Hematopoietic multipotent progenitor cell treated with erythropoietin and hydrocortisone succinate and interleukin-3 and kit ligand, for 4 days (in vitro differentiated cells): ENCODE measurements around the gene DARS2.
"Not testable (repeated sequence)": the region's sequence is repeated elsewhere in the genome, so short reads cannot be mapped to it uniquely, and the experiment has no call there.

Experiments used
- DNase-seq: peaks from one replicate; pipeline ENCODE4 v3.0.0-alpha.2; 2015

DARS2 gene, protein sequence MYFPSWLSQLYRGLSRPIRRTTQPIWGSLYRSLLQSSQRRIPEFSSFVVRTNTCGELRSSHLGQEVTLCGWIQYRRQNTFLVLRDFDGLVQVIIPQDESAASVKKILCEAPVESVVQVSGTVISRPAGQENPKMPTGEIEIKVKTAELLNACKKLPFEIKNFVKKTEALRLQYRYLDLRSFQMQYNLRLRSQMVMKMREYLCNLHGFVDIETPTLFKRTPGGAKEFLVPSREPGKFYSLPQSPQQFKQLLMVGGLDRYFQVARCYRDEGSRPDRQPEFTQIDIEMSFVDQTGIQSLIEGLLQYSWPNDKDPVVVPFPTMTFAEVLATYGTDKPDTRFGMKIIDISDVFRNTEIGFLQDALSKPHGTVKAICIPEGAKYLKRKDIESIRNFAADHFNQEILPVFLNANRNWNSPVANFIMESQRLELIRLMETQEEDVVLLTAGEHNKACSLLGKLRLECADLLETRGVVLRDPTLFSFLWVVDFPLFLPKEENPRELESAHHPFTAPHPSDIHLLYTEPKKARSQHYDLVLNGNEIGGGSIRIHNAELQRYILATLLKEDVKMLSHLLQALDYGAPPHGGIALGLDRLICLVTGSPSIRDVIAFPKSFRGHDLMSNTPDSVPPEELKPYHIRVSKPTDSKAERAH

DNA sequence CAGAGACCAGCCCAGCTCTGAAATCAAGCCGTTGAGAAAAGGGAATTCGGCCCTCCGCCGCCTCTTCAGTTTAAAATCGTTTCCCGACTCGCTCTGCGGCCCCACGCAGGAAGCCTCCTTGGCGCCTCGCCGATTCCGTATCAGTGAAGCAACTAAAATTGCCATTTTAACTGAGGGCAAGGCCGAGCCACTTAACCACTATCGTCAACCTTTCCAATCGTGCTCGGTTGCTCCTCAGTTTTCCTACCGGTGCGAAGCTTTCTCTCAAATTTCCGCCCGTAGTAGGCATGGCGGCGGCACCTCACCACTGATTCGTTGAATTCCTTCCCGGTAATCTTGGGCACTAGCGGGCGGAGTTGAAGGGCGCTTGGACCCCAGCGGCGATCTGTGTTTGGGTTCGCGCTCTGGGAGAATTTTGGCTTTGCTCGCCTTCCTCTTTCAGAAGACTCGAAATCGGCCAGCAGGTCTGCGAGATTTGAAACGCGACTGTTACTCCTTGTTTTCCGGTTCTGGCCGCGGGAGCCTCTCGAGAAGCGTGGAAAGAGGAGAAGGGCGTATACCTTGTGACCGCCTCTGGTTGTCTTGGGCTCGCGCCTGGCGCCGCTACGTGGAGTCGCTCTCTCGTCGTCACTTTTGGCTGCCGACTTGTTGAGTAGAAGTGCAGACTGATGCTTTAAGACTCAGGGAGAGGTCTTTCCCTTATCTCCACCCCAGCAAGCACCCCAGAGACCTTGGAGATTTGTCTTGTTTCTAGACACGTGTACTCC lies at the start of gene DARS2, which contains the start of gene CENPL:
TSS of gene DARS2 (plus strand) at position 359 of the 767 bp plus-strand sequence. CDS start 557 bp downstream, outside the sequence.
TSS of gene CENPL (minus strand) at position 569 of the 767 bp plus-strand sequence. CDS start 13,584 bp downstream, outside the sequence.
- peak; percentile 99 for DNase-seq

DNA sequence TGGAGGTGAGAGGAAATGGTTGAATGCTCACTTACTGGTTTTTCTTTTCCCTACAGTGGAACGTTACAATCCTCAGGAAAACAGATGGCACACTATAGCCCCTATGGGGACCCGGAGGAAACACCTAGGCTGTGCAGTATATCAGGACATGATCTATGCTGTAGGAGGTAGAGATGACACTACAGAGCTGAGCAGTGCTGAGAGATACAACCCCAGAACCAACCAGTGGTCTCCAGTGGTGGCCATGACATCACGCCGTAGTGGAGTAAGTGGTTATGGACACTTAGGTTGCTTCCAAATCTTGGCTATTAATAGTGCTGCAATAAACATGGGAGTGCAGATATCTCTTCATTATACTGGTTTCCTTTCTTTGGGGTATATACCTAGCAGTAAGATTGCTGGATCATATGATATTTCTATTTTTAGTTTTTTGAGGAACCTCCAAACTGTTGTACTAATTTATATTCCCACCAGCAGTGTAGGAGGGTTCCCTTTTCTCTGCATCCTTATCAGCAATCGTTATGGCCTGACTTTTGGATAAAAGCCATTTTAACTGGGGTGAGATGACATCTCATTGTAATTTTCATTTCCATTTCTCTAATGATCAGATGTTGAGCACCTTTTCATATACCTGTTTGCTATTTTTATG lies 48.8 kb upstream of the DARS2 start:
- DNase-seq = peak; percentile 41

DNA sequence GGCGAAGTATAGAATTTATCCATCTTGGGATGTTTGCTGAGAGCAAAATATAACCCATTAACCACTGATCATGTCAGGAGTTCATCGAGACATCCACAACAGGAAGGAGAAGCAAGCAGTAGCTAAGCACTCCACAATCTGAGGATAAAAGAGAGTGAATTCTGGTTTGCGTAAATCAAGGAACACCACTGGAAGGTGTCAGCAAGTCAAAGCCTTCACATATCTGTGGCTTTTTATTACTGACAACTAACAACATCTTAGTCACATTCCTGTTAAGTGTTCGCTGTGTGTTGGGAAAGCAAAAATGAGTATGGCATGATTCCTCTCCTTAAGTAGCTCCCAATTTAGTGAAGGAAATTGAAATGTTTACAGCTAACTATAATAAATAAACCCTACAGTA lies 44.5 kb upstream of the DARS2 start:
- no peak for DNase-seq

DNA sequence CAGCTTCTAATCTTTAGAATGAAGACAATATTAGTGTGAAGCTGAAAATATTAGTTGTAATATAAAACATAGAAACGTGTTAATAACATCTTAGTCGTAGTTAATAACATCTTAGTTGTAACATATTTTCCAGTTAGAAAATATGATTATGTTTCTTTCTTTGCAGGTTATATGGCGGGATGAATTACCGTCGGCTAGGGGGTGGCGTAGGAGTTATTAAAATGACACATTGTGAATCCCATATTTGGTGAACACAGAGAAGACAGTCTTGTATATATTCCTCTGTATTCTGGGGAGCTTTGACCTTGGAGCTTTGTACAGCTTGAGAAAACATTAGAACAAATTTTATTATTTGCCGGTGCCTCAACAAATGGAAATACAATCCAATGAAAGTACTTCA lies 39.5 kb upstream of the DARS2 start:
- DNase-seq = no peak

DNA sequence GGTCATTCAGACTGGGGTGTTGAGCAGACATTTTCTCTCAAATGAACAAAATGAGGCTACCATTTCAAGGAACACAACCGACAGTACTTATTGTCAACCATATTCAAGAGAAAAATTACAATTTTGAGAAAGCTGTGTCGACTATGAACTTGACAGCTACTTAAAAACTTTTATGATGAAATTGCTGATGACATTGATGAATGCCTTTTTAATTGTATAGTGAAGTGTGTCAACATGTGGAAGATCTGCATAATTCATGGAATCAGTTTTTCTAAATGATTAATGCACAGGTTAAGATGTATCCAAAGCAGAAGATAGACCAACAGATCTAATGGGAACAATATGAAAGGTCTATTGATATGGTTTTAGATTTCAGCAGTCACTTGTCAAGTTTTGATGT lies 34.6 kb upstream of the DARS2 start:
- DNase-seq = no peak

DNA sequence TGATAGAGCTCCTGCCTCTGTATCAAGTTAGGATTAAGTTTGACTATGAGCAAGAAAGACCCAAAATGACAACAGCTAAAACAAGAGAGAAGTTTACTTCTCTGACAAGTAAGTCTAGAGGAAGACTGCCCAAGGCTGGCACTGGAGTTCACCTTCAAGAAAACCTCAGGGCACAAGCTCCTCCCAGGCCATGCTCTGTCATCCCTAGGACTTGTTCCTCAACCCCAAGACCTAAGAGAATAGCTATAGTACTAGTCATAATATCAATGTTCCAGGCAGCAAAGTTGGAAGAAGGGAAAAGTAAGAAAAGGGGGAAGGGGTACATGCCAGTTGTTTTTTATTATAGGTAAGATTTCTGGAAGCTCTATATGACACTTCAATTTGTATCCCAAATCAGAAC lies 26.4 kb upstream of the DARS2 start:
- no peak for DNase-seq

DNA sequence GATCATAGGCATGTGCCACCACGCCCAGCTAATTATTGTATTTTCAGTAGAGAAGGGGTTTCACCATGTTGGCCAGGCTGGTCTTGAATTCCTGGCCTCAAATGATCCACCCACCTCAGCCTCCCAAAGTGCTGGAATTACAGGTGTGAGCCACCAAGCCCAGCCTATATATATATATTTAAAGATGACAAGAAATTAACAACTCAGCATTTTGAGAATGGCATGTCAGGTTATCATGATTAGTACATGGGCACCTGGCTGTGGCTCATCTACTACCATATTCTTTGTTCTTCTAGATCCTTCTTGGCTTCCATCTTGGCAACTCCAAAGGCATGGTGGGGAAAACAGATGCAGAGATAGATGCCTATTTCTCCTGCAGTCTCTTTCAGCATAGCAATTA lies 24.5 kb upstream of the DARS2 start:
- DNase-seq = not testable (repeated sequence)

DNA sequence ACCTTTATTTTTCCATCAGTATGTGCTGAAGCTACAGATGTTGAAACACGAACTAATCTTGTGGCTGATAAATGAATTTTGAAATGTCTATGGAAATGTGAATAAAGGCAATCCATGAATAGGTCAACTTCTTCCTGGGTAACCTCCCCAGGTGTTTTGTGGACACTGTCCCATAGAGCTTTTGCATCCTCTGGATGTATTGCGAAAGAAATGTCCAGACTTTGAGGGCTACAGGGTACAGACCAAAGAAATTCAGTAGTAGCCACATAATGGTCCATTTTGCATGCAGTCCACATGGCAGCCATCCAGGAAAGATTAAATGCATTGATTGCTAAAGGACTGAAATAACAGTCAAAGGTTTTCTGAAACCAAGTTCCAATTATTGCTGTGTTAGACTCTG lies 21.5 kb upstream of the DARS2 start:
- no peak for DNase-seq

DNA sequence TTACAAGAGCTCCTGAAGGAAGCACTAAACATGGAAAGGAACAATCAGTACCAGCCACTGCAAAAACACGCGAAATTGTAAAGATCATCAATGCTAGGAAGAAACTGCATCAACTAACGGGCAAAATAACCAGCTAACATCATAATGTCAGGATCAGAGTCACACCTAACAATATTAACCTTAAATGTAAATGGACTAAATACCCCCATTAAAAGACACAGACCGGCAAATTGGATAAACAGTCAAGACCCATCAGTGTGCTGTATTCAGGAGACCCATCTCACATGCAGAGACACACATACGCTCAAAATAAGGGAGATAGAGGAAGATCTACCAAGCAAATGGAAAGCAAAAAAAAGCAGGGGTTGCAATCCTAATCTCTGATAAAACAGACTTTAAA lies 10.8 kb upstream of the DARS2 start:
- DNase-seq = not testable (repeated sequence)

DNA sequence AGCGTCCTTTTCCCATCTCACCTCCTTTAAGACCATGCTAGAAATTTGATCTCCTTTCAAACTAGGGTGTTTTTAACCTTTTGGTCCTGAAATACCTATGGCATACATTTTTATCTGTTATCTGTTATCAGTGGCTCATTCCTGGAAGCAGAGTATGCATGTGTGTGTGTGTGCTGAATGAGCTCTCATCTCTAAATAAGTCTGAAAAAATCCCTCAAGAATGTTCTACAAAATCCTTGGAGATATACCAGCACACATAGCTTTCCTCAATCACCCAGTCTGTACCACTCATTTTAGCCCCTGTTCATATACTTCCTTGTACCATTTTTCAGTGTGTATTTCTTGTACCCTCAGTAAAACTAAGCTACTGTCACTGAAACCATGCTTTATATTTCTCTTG lies 6.0 kb upstream of the DARS2 start:
- DNase-seq = no peak

DNA sequence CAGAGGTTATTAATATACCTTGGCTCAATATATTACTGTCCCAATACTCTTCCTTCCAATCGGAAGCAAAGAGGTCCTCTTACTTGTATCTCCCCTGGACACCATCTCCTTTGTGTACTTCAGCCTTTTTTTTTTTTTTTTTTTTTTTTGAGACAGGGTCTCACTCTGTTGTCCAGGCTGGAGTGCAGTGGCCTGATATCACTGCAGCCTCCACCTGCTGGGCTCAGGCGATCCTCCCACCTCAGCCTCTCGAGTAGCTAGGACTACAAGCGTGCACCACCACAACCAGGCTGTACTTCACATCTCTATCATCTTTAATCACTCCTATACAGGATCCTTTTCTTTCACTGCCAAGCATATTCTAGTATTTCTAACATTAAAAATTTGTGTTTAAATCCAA lies 2.8 kb upstream of the DARS2 start:
- no peak for DNase-seq

DNA sequence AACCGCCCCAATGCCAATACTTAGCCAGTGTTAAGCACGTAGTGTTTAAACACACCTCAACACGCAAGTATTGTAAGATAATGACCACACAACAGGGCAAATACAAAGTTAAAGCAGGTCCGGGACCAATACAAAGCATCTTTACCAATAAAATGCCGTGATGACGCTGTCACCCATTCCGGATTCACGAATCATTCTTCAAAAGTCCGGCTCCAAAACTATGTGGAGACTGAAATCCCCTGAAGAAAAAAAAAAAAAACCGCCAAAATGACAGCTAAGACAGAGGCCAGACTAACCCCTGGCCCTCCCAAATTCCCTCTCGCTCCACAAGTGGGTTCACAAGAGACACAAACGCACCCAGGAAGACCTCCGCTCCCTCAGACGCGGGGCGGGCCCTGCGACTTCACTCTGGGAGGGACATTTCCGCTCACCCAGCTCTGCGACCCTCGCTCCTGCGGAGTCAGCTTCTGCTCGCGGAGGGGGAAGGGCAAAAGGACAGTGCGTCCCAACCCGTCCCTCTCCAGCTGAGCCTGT lies 625 bp upstream of the DARS2 start:
- no peak for DNase-seq

DNA sequence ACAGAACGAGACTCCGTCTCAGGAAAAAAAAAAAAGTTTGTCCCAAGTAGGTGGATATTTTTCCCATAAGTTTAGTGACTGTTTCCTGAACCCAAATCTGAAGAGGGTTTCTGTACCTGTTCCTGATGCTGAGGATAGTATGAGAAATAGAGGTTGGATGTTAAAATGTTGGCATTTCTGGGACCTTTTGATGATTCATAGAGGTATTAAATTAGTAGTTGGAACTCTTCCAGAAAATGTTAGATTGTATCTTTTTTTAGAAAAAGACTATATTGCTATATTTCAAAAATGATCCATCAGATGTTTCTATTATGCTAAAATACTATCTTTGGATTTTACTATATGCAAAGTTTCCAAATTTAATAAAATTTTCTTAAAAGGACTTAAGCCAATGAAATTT lies 3.1 kb downstream of the DARS2 start:
- DNase-seq = no peak

DNA sequence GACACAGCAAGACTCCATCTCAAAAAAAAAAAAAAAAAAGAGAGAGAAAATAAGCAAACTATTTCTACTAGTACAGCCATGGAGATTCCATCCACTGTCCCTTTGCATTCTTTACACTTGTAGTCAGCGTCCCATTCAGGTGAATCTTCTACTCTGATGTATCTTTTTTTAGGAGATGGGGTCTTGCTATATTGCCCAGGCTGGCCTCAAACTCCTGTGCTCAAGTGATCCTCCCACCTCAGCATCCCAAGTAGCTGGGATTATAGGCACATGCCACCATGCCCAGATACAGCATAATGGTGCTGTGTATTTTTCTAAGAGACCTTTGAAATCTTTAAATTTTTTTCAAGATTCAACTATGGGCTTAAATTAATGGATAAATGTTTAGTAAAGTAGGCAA lies 8.3 kb downstream of the DARS2 start:
- DNase-seq = no peak

DNA sequence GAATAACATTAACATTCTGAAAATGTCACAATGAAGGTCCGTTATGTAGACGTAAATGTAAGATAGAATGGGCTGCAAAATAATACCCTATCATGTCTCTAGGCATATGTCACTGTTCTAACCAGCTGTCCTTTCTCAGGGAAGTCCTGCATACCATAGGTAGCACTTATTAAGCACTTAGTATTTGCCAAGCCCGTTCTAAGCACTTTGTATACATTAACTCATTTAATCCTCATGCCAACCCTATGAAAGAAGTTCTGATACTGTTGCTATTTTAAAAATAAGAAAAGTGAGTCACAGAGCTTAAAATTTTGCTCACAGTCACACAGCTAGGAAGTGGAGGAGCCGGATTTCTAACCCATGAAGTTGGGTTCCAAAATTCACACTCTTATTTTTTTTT lies 27.6 kb downstream of the DARS2 start:
- no peak for DNase-seq

DNA sequence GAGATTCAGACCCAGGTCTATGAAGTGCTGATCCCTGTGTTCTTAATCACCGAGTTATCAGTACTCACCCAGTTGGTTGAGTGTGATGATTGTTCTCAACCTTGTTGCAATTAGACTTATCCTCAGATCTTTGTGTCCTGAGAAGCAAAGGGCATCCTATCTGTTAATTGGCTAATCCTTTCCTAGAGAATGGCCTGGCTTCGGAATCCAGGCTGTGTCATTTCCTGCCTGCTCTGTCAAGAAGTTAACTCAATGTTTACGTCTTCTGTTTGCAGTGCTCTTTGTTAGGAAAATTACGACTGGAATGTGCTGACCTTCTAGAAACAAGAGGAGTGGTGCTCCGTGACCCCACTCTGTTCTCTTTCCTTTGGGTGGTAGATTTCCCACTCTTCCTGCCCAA lies 28.6 kb downstream of the DARS2 start:
- DNase-seq = no peak

DNA sequence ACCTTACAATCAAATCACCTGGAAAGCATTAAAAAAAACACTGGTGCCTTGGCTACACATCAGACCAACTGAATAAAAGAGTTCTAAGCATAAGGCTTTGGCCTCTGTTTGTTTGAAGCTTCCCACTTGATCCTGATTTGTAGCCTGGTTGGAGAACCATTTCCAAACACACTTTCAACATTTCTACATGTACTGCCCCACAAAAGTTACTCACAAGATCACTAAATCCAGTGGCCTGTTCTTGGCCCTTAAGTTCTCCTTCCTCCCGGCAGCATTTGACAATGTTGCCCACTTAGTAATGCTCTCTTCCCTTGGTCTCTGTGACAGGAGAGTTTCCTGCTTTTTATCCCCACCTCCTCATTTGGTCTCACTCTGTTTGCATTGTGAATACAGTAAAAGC lies 31.5 kb downstream of the DARS2 start:
- DNase-seq = no peak

DNA sequence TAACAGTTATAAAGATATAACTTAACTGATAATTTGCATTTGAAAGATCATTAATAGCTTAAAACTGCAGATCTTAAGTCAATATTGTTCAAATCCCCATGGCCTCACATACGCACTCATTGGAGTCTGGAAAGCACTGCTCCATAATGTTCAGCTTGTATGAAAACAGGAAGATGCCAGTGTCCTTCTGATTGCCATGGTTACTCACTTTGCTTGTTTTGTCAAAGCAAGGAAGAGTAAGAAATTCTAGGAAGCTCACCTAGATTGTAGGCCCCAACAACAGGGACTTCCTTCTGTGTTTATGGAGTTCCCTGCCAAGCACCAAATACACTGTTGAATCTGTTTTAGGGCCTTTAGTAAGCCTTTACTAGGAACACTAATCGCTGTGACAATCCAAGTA lies 32.4 kb downstream of the DARS2 start:
- no peak for DNase-seq

DNA sequence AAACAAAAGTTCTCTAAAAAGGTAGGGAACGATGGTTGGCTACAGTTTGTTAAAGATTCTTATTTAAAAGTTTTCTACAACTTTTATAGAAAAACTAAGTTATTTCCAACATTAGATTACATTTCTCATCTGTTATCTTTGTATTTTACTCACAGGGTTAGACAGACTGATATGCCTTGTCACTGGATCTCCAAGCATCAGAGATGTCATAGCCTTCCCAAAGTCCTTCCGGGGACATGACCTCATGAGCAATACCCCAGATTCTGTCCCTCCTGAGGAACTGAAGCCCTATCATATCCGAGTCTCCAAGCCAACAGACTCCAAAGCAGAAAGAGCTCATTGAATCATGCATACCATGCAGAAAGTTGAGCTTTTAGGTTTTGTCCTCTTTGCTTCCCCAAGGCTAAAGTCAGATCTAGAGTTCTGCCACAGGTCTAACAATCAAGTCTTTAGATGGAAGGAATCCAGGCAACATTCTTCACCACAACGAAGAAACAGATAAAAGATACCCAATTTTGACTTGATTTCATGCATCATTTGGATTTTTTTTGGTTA lies 33.0 kb downstream of the DARS2 start:
- DNase-seq = no peak

DNA sequence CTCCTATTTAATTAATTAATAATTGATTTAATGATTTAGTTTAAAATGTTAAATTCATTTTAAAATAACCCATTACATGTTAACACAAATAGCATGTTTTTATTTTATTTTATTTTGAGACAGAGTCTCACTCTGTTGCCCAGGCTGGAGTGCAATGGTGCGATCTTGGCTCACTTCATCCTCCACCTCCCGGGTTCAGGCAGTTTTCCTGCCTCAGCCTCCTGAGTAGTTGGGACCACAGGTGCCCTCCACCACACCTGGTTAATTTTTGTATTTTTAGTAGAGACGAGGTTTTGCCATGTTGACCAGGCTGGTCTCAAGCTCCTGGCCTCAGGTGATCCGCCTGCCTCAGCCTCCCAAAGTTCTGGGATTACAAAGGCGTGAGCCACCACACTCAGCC lies 35.1 kb downstream of the DARS2 start:
- not testable (repeated sequence) for DNase-seq

DNA sequence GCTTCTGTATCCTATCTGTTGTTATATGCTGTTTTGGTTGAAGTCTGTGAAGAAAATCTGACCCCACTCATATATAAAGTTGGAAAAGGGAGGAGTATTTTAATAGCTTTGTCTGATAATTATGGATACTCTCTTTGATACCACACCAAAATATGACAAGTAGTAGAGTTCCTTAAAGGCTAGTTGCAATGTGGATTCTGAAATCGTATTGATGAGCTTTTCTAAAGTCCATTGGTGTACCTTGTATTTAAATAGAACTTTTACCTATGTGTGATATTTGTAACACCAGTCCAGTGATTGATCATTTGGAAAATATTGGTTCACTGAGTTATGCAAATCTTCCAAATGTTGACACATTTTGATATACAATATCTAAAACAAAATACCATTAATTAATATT lies 35.6 kb downstream of the DARS2 start:
- peak; percentile 7 for DNase-seq

DNA sequence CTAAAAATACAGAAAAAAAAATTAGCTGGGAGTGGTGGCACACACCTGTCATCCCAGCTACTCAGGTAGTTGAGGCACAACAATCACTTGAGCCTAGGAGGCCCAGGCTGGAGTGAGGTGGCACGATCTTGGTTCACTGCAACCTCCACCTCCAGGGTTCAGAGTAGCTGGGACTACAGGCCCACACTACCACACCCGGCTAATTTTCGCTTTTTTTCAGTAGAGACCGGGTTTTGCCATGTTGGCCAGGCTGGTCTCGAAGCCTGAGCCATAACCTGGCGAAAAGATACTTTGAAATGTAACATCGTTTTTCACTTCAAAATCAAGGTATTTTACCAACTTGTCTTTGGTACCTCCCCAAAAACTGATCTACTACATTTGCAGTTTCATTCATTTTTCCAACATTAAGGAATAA lies 37.3 kb downstream of the DARS2 start:
- DNase-seq = peak; percentile 59
